GM18867 (cell line): ENCODE data around the gene SULT4A1.
"Not testable (repeated sequence)": the region's sequence is repeated elsewhere in the genome, so short reads cannot be mapped to it uniquely, and the experiment has no call there.

ENCODE experiments used
- ATAC-seq: cut with Tn5 transposase; IDR thresholded peaks from one replicate; pipeline ENCODE4 v1.9.1; 2021; ENCODE audit warnings: mild to moderate bottlenecking, moderate library complexity; ENCODE audit not compliant: unreplicated experiment

Gene SULT4A1, protein sequence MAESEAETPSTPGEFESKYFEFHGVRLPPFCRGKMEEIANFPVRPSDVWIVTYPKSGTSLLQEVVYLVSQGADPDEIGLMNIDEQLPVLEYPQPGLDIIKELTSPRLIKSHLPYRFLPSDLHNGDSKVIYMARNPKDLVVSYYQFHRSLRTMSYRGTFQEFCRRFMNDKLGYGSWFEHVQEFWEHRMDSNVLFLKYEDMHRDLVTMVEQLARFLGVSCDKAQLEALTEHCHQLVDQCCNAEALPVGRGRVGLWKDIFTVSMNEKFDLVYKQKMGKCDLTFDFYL

GRCh38 chr22:43862074-43862881, at the start of gene SULT4A1:
Gene SULT4A1, minus strand, starts transcription at chr22:43862513. Its CDS starts 131 bp downstream, at chr22:43862382.
- ATAC-seq = no peak

GRCh38 chr22:43911351-43911750, 49.0 kb upstream of the SULT4A1 start:
- no peak for ATAC-seq

DNA sequence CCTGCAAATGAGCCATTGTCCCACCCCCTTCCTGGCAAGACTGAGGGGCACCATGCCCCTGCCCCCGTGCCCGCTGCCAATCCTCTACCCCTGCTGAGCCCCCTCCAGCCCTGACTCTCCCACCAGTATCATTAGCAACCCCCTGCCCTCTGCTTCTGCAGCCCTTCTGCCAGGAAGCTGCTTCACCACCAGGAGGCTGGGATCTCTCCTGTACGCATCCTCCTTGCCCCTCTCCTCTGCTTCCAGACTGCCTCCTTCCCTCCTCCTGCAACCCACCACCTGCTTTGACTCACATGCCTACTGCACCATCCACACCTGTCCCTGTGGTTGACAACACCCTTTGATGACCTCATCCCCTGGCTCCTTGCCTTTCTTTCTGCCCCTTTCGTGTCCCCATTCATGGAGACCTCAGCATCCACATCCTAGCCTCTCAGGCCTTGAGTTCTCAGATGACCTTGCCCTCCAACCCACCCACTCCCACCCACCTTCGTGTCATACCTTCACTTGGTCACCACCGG, 47.9 kb upstream of the SULT4A1 start:
- ATAC-seq = no peak

DNA sequence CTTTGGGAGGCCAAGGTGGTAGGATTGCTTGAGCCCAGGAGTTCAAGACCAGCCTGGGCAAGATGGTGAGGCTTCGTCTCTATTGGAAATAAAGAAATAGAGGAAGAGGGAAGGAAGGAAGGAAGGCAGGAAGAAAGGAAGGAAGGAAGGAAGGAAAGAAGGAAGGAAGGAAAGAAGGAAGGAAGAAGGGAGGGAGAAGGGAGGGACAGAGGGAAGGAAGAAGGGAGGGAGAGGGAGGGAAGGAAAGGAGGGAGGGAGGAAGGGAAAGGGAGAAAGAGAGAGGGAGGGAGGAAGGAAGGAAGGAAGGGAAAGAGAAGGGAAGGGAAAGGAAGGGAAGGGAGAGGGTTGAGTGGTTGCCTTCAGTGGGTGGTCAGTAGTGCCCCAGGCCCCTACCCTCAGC, 47.4 kb upstream of the SULT4A1 start:
- no peak for ATAC-seq

- ATAC-seq = no peak
These were observed 43.4 kb upstream of the SULT4A1 start for GRCh38 chr22:43905681-43906080.

- ATAC-seq = not testable (repeated sequence)
These were observed 42.1 kb upstream of the SULT4A1 start for GRCh38 chr22:43904412-43904811.

DNA sequence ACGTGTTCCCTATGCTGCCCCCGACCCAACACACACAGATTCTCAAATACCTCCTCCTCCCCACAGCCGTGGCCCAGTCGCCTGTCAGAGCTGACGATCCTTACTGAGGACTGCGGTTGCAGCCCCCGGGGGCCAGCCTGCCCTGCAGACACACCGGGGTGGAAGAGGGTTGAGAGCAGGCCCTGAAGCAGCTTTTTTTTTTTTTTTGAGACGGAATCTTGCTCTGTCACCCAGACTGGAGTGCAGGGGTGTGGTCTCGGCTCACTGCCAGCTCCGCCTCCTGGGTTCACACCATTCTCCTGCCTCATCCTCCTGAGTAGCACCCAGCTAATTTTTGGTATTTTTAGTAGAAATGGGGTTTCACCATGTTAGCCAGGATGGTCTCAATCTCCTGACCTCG, 40.7 kb upstream of the SULT4A1 start:
- ATAC-seq = not testable (repeated sequence)

GRCh38 chr22:43901976-43902643, 39.8 kb upstream of the SULT4A1 start:
- no peak for ATAC-seq

GRCh38 chr22:43900206-43900605, 37.9 kb upstream of the SULT4A1 start:
- no peak for ATAC-seq

DNA sequence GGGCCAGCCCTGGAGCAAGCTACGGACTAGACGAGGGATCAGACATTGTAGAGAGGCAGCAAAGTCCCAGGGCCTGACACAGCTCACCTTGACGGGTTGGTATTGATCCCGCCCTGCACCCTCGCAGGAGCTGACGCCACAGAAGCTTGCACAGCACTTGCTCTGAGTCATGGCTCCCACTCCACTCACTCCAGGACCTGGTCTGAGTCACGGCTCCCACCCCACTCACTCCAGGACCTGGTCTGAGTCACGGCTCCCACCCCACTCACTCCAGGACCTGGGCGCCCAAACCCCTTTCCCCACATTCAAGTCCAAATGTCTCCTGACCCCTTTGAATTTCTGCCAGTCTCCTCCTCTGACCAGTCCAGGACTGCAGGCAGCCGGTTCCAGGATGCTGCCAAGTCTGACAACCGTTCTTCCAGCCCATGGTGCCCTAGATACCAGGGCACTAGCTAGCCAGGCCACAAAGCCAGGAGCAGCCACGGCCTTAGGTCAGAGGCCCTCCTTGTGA, 35.5 kb upstream of the SULT4A1 start:
- ATAC-seq = no peak

DNA sequence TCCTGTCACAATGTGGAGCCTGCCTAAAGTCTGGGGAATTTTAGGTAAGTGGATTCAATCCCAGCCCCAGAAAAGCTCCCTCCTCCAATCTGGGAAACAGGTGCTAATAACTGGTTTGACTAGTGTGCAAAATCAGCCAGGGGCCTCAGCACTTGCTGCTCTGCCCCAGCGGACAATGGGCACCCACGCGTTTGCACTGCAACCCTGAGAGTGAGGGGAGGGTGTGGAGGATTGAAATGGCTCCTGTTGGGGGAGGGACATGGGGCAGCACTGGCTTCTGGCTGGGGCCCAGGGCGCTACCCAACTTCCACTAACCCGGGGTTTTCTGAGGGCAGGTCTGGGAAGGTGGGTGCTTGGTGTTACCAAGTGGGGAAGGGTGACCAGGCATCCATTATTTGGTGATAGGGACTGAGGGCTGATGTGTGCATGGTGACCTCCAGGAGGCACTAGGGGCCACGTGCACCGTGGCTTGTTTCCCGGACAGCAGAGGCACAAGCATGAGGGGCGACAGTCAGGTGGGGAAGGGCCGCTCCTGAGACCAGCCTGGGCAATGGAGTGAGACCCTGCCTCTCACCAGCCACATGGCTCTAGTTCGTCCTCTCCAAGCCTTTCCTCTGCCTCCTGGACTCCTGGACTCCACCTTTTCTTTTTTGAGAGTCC, 33.8 kb upstream of the SULT4A1 start:
- no peak for ATAC-seq

- ATAC-seq = no peak
These were observed 31.8 kb upstream of the SULT4A1 start for GRCh38 chr22:43894122-43894521.

GRCh38 chr22:43893266-43893665, 31.0 kb upstream of the SULT4A1 start:
- no peak for ATAC-seq

DNA sequence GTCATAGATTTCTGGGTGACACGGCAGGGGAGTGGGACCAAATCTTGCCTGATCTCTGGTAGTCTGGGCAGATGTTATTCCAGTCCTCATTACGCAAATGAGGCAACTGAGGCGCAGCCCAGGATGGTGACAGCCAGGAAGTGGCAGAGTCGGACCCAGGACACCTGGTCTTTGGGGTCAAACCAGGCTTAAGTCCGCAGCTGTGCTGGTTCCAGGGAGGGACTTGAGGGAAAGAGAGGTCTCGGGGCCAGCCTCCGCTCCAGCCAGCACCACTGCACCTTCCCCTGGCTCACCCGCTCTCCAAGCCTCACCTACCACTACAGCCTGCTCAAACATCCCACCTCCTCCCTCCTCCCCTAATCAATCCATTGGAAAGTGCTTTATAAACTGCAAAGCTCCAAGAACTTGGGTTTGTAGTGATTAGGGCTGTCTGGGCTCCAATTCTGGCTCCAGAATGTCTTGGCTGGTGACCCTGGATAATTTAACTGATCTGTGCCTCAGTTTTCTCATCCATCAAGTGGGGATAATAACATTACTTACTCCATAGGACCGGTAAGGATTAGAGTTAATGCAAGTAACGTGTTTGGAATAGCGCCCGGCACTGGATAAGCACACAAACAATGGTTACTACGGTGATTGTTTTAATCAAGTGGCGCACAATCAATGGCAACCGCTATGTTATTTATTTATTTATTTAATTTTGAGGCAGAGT, 30.0 kb upstream of the SULT4A1 start:
- no peak for ATAC-seq

DNA sequence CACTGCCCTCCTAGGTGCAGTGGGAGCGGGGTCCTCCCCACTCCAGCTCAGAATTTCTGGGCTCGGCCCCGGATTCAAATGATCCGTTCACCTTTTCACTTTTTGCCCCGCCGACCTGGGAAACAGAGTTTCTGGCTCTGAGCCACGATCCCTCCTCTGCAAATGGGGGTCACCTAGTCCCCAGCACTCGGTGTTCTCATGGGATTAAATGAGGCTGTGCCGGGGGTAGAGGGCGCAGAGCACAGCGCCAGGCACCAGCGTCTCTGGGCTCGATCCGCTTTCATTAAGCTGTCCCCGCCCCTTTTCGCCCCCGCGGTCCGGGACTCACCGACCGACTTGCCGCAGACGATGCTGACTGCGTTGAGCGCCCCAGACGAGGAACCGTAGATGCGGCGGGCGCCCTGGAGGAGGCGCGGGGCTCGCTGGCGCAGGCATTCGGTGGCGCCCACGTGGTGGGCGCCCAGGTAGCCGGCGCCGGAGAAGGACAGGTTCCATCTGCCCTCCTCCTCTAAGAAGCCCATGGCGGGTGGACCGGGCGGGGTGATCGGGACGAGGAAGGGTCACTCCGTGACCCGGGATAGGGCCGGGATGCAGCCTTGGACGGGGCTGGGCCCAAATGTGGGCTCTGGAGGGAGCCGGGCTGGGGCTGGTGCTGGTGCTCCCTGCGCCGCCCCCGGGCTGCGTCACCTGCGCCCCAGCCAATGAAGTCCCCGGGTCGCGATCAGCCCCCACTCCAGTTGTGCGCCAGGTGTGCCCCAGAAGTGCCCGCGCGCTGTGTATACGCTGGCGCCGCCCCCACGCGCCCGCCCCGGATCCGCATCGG, 29.3 kb upstream of the SULT4A1 start, which contains the start of gene PNPLA5:
PNPLA5 (minus strand) TSS at position 654 of the 823 bp plus-strand sequence; CDS start at position 521, 133 bp downstream.
- no peak for ATAC-seq

DNA sequence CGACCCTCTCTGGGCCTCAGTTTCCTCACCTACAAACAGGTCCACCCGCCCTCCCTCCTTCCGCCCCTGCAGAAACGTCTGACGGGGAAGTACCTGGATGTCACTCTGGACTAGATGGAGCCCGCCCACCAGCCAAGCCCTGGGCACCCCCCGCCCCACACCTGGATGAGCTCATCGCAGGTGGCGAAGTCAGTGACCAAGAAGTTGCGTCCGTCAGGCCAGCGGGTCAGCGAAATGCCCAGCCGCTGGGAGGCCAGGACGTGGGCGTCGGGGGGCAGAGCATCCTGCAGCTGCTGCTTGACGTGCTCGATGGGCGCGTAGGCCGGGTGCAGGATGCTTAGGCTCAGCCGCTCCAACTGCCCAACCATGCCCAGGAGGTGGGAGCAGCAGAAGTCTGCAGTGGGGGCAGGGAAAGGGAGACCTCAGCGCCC, 28.6 kb upstream of the SULT4A1 start:
- no peak for ATAC-seq

DNA sequence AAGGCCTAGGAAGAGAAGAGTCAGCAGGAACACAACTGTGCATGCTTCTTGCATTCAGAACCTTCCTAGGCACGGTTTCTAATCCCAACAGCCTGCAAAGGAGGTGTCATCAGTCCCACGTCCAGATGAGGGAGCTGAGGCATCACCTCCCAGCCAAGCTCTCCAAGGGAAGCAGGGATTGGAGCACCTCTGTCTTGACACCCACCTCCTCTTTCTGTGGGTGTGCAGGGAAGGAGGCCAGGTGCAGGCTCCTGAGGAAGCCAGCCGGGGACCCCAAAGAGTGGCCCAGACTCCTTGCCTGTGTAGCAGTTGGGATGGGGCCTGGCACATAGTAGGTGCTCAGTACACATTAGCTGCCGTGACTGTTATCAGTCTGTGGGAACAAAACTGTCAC, 27.5 kb upstream of the SULT4A1 start:
- no peak for ATAC-seq

DNA sequence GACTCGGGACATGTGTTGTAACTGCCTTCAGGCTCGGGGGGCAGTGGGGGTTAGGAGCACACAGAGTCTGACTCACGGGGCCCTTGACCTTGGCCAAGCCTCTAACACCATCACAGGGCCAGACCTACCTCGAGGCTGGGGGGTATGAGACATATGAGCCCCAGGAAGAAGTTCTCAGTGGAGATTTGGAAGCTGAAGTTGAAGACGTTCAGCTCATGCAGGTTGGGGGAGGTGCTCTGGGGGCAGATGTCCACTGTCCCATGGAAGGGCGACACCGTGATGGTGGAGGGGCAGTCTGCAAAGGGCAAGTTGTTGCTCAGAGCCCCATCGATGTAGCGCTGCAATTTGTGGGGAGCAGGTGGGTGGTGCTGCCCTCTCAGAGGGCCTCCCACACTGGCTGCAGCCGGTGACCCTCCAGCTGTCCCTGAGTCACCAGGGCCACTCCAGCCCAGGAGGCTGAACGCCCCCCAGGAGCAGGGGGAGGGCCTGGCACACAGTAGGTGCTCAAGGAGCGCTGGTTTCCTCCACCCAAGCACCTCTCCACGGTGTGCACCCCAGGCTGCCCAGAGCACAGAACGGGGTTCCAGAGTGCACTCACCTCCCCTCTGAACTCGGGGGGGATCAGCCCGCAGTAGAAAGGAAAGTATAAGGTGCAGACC, 27.0 kb upstream of the SULT4A1 start:
- ATAC-seq = no peak

DNA sequence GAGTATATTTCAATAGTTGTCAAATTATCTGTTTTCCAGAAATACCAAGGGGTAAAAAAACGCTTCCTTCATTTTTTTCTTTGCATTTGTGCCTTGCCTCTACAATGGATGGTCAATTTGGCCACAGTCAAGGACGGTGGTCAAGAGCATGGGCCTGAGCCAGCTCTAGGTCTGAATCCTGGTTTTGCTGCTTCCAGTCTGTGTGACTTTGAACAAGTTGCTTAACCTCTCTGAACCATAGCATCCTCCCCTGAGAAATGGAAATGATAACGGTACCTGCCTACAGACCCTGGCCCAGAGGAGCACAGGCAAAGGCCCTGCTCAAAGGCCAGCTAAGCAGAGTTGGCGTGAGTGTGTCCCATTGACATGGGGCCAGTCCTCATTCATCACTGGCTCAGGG, 26.4 kb upstream of the SULT4A1 start:
- ATAC-seq = no peak
